ENCODE results near the gene MDM2. TPM values are rescaled to one million over a fixed set of nuclear protein-coding genes. Genes with fewer than 3 reads are reported as not detected.
"Not testable (repeated sequence)": the region's sequence is repeated elsewhere in the genome, so short reads cannot be mapped to it uniquely, and the experiment has no call there.

The MDM2 gene
- total RNA-seq, 2 donors from 2014 or later, result 80.2 to 94.7 TPM

DNA sequence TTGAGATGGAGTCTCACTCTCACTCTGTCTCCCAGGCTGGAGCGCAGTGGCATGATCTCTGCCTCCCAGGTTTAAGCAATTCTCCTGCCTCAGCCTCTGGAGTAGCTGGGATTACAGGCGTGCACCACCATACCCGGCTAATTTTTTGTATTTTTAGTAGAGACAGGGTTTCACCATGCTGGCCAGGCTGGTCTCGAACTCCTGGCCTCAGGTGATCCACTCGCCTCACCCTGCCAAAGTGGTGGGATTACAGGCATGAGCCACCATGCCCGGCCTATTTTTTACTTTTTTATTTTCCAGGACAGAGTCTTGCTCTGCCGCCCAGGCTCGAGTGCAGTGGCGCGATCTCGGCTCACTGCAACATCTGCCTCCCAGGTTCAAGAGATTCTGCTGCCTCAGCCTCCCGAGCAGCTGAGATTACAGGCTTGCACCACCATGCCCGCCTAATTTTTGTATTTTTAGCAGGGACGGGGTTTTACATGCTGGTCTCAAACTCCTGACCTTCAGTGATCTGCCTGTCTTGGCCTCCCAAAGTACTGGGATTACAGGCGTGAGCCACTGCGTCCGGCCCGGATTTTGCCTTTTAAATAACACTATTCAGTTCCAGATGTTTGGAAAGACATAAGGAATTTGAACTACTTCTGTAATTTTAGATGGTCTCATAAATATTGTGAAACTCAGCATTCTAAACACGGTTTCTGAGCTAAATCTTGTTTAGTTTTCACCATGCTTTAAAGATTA lies 4.9 kb upstream of the MDM2 start:
- DNase-seq; intact Hi-C loops (cut with DNase I, micrococcal nuclease); ATAC-seq: not testable (repeated sequence)

GRCh38 chr12:68803948-68804656 lies 3.9 kb upstream of the MDM2 start:
- no peak for ATAC-seq
- no peak for DNase-seq
- intact Hi-C loops (cut with DNase I, micrococcal nuclease), result no loop called here

- DNase-seq (no peak), ATAC-seq (no peak)
- intact Hi-C loops (cut with DNase I, micrococcal nuclease), result no loop called here
Observed at GRCh38 chr12:68804657-68805591, 3.1 kb upstream of the MDM2 start.

- no peak for DNase-seq
- intact Hi-C loops (cut with DNase I, micrococcal nuclease), result no loop called here
- ATAC-seq, result no peak
Observed at GRCh38 chr12:68805592-68806120, 2.3 kb upstream of the MDM2 start.

DNA sequence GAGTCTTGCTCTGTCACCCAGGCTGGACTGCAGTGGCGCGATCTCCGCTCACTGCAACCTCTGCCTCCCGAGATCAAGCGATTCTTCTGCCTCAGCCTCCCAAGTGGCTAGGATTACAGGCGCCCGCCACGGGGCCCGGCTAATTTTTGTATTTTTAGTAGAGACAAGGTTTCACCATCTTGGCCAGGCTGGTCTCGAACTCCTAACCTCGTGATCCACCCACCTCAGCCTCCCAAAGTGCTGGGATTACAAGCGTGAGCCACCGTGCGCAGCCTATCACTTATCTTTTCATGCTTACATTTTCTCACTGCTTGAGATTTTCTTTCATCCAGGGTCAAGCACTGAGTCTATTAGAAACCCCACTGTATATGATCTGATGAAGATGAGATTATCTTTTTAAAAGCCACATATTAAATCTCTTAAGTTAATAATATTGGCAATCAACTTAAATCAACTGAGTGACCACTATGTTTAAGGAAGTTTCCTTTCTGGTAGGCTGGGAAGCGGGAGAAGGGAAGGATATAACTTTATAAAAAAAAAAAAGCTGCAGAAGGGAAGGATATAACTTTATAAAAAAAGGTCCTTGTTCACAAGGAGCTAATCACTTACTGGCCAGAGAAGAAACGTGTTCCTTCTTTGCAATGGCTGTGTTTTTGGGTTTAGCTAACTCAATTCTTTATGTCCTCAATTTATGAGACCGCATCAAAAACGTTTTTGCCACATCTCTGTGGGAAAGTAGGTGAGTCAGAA lies 1.3 kb upstream of the MDM2 start:
- intact Hi-C loops (cut with DNase I, micrococcal nuclease), result no loop called here
- no peak for ATAC-seq
- no peak for DNase-seq

DNA sequence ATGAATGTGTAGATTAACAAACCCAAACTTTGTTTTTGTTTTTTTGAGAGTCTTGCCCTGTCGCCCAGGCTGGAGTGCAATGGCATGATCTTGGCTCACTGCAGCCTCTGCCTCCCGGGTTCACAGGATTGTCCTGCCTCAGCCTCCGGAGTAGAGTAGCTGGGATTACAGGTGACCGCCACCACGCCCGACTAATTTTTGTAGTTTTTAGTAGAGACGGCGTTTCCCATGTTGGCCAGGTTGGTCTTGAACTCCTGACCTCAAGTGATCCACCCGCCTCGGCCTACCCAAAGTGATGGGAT lies 752 bp upstream of the MDM2 start:
- intact Hi-C loops (cut with DNase I, micrococcal nuclease); DNase-seq; ATAC-seq: not testable (repeated sequence)

DNA sequence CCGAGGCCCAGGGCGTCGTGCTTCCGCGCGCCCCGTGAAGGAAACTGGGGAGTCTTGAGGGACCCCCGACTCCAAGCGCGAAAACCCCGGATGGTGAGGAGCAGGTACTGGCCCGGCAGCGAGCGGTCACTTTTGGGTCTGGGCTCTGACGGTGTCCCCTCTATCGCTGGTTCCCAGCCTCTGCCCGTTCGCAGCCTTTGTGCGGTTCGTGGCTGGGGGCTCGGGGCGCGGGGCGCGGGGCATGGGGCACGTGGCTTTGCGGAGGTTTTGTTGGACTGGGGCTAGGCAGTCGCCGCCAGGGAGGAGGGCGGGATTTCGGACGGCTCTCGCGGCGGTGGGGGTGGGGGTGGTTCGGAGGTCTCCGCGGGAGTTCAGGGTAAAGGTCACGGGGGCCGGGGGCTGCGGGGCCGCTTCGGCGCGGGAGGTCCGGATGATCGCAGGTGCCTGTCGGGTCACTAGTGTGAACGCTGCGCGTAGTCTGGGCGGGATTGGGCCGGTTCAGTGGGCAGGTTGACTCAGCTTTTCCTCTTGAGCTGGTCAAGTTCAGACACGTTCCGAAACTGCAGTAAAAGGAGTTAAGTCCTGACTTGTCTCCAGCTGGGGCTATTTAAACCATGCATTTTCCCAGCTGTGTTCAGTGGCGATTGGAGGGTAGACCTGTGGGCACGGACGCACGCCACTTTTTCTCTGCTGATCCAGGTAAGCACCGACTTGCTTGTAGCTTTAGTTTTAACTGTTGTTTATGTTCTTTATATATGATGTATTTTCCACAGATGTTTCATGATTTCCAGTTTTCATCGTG lies 612 bp downstream of the MDM2 start:
- DNase-seq (peak; percentile 80 to 85), ATAC-seq (peak; percentile 67)
- intact Hi-C loops (cut with DNase I, micrococcal nuclease), result no loop called here

GRCh38 chr12:68809190-68810026 lies 1.4 kb downstream of the MDM2 start:
- ATAC-seq (no peak), DNase-seq (no peak)
- intact Hi-C loops (cut with DNase I, micrococcal nuclease), result no loop called here

DNA sequence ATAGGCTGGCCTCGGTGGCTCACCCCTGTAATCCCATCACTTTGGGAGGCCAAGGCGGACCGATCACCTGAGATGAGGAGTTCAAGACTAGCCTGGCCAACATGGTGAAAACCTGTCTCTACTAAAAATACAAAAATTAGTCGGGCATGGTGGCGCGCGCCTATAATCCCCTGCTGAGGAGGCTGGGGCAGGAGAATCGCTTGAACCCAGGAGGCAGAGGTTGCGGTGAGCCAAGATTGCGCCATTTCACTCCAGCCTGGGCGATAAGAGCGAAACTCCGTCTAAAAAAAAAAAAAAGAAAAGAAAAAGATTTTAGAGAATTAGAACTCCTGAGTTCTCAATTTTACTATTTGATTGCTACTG lies 2.0 kb downstream of the MDM2 start:
- DNase-seq; ATAC-seq; intact Hi-C loops (cut with DNase I, micrococcal nuclease): not testable (repeated sequence)

DNA sequence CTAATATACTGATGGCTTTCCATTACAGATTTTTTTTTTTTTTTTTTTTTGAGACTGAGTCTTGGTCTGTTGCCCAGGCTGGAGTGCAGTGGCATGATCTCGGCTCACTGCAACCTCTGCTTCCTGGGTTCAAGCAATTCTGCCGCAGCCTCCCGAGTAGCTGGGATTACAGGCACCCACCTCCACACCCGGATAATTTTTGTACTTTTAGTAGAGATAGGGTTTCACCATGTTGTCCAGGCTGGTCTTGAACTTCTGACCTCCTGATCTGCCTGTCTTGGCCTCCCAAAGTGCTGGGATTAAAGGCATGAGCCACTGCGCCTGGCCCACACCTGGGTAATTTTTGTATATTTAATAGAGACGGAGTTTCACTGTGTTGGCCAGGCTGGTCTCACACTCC lies 3.6 kb downstream of the MDM2 start:
- ATAC-seq; intact Hi-C loops (cut with DNase I, micrococcal nuclease); DNase-seq: not testable (repeated sequence)

DNA sequence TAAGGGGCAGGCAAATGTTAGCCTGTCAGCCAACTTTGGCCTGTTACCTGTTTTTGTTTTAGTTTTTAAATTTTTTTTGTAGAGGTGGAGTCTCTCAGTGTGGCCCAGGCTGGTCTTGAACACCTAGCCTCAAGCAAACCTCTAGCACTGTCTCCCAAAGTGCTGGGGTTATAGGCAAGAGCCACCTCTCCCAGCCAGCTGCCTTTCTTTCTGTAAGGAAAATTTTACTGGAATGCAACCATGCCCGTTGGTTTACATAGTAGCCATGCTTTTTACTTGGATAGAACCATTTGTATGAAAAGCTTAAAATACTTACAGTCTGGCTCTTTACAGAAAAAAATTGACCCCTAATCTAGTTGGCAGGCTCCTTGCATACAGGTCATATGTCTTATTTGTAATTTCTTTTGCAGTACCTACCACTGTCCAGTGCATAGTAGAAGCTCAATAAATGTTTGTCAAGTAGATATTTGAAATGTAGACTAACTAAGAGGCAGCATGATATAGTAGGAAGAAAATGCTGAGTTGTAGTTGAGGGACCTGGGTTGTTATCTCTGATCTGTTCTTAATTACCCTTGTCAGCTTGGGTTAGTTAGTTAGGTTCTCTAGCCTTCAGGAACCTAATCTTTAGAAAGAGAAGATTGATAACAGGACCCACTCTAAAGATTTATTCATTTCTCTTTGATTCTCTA lies 4.7 kb downstream of the MDM2 start:
- intact Hi-C loops (cut with DNase I, micrococcal nuclease), result no loop called here
- ATAC-seq (no peak), DNase-seq (no peak)

DNA sequence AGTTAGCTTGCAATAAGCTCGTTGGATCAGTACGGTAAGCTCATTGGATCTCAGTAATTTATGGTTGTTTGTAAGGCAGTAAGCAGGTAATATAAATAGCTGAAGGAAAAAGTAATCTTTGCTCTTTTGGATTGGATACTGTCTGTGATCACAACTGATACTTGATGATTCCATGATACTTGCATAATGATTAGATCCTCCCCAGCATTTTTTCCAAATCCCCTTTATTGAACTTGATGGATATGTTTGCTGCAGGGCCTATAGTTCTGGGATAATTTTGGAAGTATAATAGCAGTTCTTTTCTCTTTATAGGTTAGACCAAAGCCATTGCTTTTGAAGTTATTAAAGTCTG lies 5.2 kb downstream of the MDM2 start:
- DNase-seq (no peak), ATAC-seq (no peak)
- intact Hi-C loops (cut with DNase I, micrococcal nuclease), result no loop called here

DNA sequence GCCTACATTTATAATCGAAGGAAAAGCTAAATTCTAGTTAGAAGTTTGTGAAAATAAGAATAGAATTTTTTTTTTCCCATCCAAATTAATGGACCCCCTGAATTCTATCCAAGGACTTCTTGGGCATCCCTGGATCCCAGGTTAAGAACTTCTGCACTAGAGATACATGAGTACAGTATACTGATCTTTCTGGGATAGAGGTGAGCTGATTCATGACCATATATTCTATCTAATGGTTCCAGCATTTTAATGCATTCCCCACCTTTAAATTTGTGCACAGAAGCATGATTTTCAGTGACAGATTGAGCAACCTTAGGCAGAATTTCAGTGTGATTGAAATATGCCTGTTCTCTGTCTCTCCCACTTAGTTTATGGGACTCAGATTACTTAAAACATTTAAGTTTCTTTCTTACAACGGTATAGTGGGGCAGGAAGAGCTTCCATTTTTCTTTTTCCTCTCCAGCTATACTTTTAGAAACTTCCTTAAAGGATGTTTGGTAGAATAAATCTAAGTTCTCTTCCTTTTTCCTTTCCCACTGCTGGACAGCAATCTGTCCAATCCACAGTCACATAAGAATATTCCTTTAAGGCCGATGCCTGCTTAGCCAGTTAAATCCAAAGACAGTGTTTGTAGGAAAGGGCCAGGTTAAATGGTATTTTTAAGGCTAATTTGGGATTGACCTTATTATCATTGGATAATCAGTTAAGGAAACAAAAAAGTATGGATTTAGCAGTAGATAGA lies 6.7 kb downstream of the MDM2 start:
- intact Hi-C loops (cut with DNase I, micrococcal nuclease), result no loop called here
- DNase-seq (no peak), ATAC-seq (no peak)

GRCh38 chr12:68815232-68815927 lies 7.4 kb downstream of the MDM2 start:
- ATAC-seq, result peak; percentile 13
- DNase-seq, result no peak
- intact Hi-C loops (cut with DNase I, micrococcal nuclease), result no loop called here
